Measurements from ENCODE around the gene ALOX15B.

The ALOX15B gene

GRCh38 chr17:8072729-8073461, 34.0 kb downstream of the ALOX15B start:
- H3K4me3 ChIP-seq (ENCODE audit: low read length) = no peak overlapping the region; the same call in 1 of the 2 replicates
- peaks cover 19% of the 10 kb centered on the region for H3K4me1 ChIP-seq (ENCODE audit: low read length)
- no peaks in the 10 kb centered on the region for H4K20me1 ChIP-seq (ENCODE audit: insufficient read depth, low read length)
- peak overlapping the region; percentile 77; the same call in 1 of the 2 replicates for H3K4me2 ChIP-seq (ENCODE audit: low read length)
- peaks cover 12% of the 10 kb centered on the region for H3K27me3 ChIP-seq (ENCODE audit: low read depth, low read length)
- no peaks in the 10 kb centered on the region for H3K79me2 ChIP-seq (ENCODE audit: low read length)
- no peak overlapping the region for H2AFZ ChIP-seq (ENCODE audit: low read depth, low read length)
- no peak overlapping the region for H3K9ac ChIP-seq (ENCODE audit: low read length)
- H3K9me3 ChIP-seq (ENCODE audit: insufficient read depth, low read length) = no peaks in the 10 kb centered on the region
- TF ChIP-seq CTCF (IDR thresholded peaks at IDR 0.05; ENCODE audit: low read depth, low read length) (no peak), EZH2phosphoT487 (IDR thresholded peaks at IDR 0.05; ENCODE audit: low read depth) (no peak)
- H3K36me3 ChIP-seq (replicated peaks; ENCODE audit: low read depth, low read length) = no peaks in the 10 kb centered on the region
- H3K27ac ChIP-seq (ENCODE audit: low read length) = no peak overlapping the region

GRCh38 chr17:8073627-8074484, 35.0 kb downstream of the ALOX15B start:
- H3K9me3 ChIP-seq (ENCODE audit: insufficient read depth, low read length) = no peaks in the 10 kb centered on the region
- no peaks in the 10 kb centered on the region for H3K79me2 ChIP-seq (ENCODE audit: low read length)
- no peak overlapping the region for H3K9ac ChIP-seq (ENCODE audit: low read length)
- peak overlapping the region; percentile 91 for H2AFZ ChIP-seq (ENCODE audit: low read depth, low read length)
- peak overlapping the region; percentile 77 for H3K4me2 ChIP-seq (ENCODE audit: low read length)
- no peaks in the 10 kb centered on the region for H4K20me1 ChIP-seq (ENCODE audit: insufficient read depth, low read length)
- H3K4me3 ChIP-seq (ENCODE audit: low read length) = peak overlapping the region; percentile 71
- peaks cover 12% of the 10 kb centered on the region for H3K27me3 ChIP-seq (ENCODE audit: low read depth, low read length)
- no peak overlapping the region for H3K27ac ChIP-seq (ENCODE audit: low read length)
- no peaks in the 10 kb centered on the region for H3K36me3 ChIP-seq (replicated peaks; ENCODE audit: low read depth, low read length)
- peaks cover 15% of the 10 kb centered on the region for H3K4me1 ChIP-seq (ENCODE audit: low read length)
- TF ChIP-seq EZH2phosphoT487 (IDR thresholded peaks at IDR 0.05; ENCODE audit: low read depth) (no peak), CTCF (IDR thresholded peaks at IDR 0.05; ENCODE audit: low read depth, low read length) (peak; percentile 65)

- Histone ChIP-seq H3K36me3 (replicated peaks; ENCODE audit: low read depth, low read length) (no peaks in the 10 kb centered on the region), H2AFZ (ENCODE audit: low read depth, low read length) (no peak overlapping the region), H3K9ac (ENCODE audit: low read length) (no peak overlapping the region), H3K27ac (ENCODE audit: low read length) (no peak overlapping the region), H3K4me3 (ENCODE audit: low read length) (no peak overlapping the region), H3K4me1 (ENCODE audit: low read length) (peaks cover 8% of the 10 kb centered on the region), H4K20me1 (ENCODE audit: insufficient read depth, low read length) (no peaks in the 10 kb centered on the region), H3K79me2 (ENCODE audit: low read length) (no peaks in the 10 kb centered on the region), H3K27me3 (ENCODE audit: low read depth, low read length) (peaks cover 12% of the 10 kb centered on the region), H3K9me3 (ENCODE audit: insufficient read depth, low read length) (no peaks in the 10 kb centered on the region), H3K4me2 (ENCODE audit: low read length) (no peak overlapping the region)
- TF ChIP-seq EZH2phosphoT487 (IDR thresholded peaks at IDR 0.05; ENCODE audit: low read depth) (no peak), CTCF (IDR thresholded peaks at IDR 0.05; ENCODE audit: low read depth, low read length) (no peak)
Measured at GRCh38 chr17:8074554-8074953, 35.7 kb downstream of the ALOX15B start.

GRCh38 chr17:8075081-8075480, 36.2 kb downstream of the ALOX15B start:
- no peak for TF ChIP-seq CTCF (IDR thresholded peaks at IDR 0.05; ENCODE audit: low read depth, low read length)
- TF ChIP-seq EZH2phosphoT487 (IDR thresholded peaks at IDR 0.05; ENCODE audit: low read depth) = no peak
- H3K4me2 ChIP-seq (ENCODE audit: low read length) = no peak overlapping the region
- H3K36me3 ChIP-seq (replicated peaks; ENCODE audit: low read depth, low read length) = no peaks in the 10 kb centered on the region
- no peak overlapping the region for H2AFZ ChIP-seq (ENCODE audit: low read depth, low read length)
- H3K27me3 ChIP-seq (ENCODE audit: low read depth, low read length) = peaks cover 12% of the 10 kb centered on the region
- peaks cover 8% of the 10 kb centered on the region for H3K4me1 ChIP-seq (ENCODE audit: low read length)
- no peaks in the 10 kb centered on the region for H3K79me2 ChIP-seq (ENCODE audit: low read length)
- no peaks in the 10 kb centered on the region for H4K20me1 ChIP-seq (ENCODE audit: insufficient read depth, low read length)
- no peak overlapping the region for H3K9ac ChIP-seq (ENCODE audit: low read length)
- H3K9me3 ChIP-seq (ENCODE audit: insufficient read depth, low read length) = no peaks in the 10 kb centered on the region
- no peak overlapping the region for H3K27ac ChIP-seq (ENCODE audit: low read length)
- H3K4me3 ChIP-seq (ENCODE audit: low read length) = no peak overlapping the region
